Epithelial cell of proximal tubule (primary cell): Measurements from ENCODE around the gene HIVEP3. TPM values are rescaled to one million over a fixed set of nuclear protein-coding genes. Genes with fewer than 3 reads are reported as not detected.
A peak's percentile ranks its signal among the peaks of the same experiment; 100 is the strongest.

Source experiments
- DNase-seq: peaks from one replicate; pipeline ENCODE4 v3.0.0-alpha.2; 2011; ENCODE audit warnings: low read depth
- H3K4me3 ChIP-seq: 2 replicates; pipeline ENCODE4 v1.5.1; 2011; ENCODE audit warnings: low read depth, mild to moderate bottlenecking, low read length
- CTCF ChIP-seq: conservative IDR thresholded peaks from 2 replicates; pipeline ENCODE4 v1.5.1; 2012; ENCODE audit warnings: low read depth, mild to moderate bottlenecking, low read length
- total RNA-seq: library from RNA; depleted of rRNA; stranded (reverse); fragments of >200 nt; gene quantifications from 2 replicates; pipeline ENCODE4 v1.2.3, GENCODE V29; 2015

The HIVEP3 gene
- total RNA-seq, 1 donor from 2014 or later = 3.9 TPM

- no peak for TF ChIP-seq CTCF
- no peak overlapping the region for H3K4me3 ChIP-seq
- DNase-seq = no peak
These were observed 128.9 kb downstream of the HIVEP3 start for GRCh38 chr1:41789661-41790330.

DNA sequence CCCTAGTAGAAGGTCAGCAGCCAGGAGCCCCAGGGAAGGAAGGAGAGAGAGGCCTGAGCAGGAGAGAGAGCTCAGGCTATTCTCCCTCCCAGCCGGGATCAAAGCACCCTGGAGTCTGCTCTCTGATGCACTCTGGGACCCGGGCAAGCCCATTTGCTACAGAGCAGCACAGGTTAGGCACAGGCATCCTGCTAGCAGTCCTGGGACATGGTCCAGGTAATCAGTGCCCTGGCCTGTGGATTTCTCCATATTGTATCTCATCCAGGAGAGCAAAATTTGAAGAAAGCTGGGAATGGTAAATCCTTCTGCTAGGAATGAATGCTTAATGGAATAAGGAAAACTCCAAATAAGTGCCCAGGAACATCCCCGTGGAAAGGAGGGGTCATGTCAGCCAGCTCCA is 130.3 kb downstream of the HIVEP3 start:
- no peak overlapping the region for H3K4me3 ChIP-seq
- no peak for TF ChIP-seq CTCF
- no peak for DNase-seq

- no peak for TF ChIP-seq CTCF
- no peak for DNase-seq
- no peak overlapping the region for H3K4me3 ChIP-seq
These were observed 134.0 kb downstream of the HIVEP3 start for GRCh38 chr1:41784531-41785274.

DNA sequence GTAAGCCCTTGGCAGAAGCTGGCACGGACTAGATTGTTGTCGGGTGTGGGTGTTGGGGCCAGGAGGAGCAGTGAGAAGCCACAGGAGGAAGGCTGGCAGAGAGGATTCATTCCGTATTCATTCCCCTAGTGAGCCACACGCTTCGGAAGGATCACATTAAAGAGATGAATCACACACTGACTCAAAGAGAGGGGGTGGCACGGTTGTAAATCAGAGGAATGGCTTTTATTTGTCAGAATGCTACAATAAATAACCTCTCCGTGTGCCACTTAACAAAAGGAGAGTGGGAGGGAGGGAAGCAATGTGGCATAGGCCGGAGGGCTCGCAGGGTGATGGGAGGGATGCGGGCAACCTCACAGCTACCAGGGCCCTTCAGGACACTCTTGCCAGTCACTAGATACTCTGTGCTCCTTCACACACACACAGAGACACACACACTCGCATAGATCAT is 135.5 kb downstream of the HIVEP3 start:
- no peak overlapping the region for H3K4me3 ChIP-seq
- DNase-seq = peak; percentile 72
- no peak for TF ChIP-seq CTCF

DNA sequence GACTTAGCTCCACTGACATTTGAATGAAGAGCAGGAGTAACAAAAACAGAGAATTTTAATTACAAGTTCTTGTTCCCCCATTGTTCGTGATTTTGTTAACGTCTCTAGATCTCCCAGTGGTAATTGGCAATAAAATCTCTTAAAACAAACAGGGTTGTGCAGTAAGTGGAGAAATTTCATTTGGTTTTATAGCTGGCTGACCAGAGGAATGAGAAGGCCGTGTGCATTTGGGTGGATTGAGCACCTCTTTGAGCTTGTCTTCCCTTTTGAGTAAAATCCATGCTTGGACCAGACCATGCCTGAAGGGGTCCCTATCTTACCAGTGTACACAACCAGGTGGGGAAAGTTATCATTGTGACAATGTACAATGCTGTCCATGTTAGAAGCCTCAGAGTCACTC is 137.8 kb downstream of the HIVEP3 start:
- DNase-seq = peak; percentile 16
- no peak for TF ChIP-seq CTCF

GRCh38 chr1:41780322-41780721 is 138.4 kb downstream of the HIVEP3 start:
- TF ChIP-seq CTCF = no peak
- DNase-seq = no peak
- H3K4me3 ChIP-seq = no peak overlapping the region

More for the DNA sequence above, 137.8 kb downstream of the HIVEP3 start:
- H3K4me3 ChIP-seq = no peak overlapping the region
